ENCODE measurements around the gene SLC9A9.

GRCh38 chr3:143224716-143225115 lies 623.6 kb downstream of the SLC9A9 start:
- no peak for TF ChIP-seq CTCF (IDR thresholded peaks at IDR 0.05; ENCODE audit: poor library complexity)
- no peak for TF ChIP-seq EZH2 (IDR thresholded peaks at IDR 0.05; ENCODE audit: borderline replicate concordance)
